WTC11 (cell line): Measurements from ENCODE around the gene DNAL4. TPM values are rescaled to one million over a fixed set of nuclear protein-coding genes. Genes with fewer than 3 reads are reported as not detected.

ENCODE experiments used
- ATAC-seq: fragments of 200-7000 bp; cut with Tn5 transposase; 2 replicates; pipeline ENCODE4 v1.10.0; 2021; ENCODE audit warnings: mild to moderate bottlenecking, moderate library complexity
- CTCF ChIA-PET: fragments of 300-600 bp; sonication (Branson Sonifier 250); formaldehyde crosslinking; loops from one replicate; lab custom pipeline; 2021; ENCODE audit warnings: antibody characterized with exemption; lab: Charles Lee
- POLR2A ChIA-PET: fragments of 350-600 bp; sonication (Branson Sonifier 250); formaldehyde crosslinking; loops from one replicate; lab custom pipeline; 2021; ENCODE audit warnings: antibody characterized with exemption; lab: Charles Lee
- DNase-seq: peaks from one replicate; pipeline ENCODE4 v3.0.0; 2021; ENCODE audit warnings: low spot score
- H3K27ac Mint-ChIP-seq: 2 replicates; pipeline ENCODE4 v1.8.0; 2021; ENCODE audit warnings: mixed read lengths
- H3K27me3 Mint-ChIP-seq: 2 replicates; pipeline ENCODE4 v1.8.0; 2021; ENCODE audit warnings: low read depth, mild to moderate bottlenecking, moderate library complexity, mixed read lengths
- H3K36me3 Mint-ChIP-seq: 2 replicates; pipeline ENCODE4 v1.8.0; 2021; ENCODE audit warnings: mixed read lengths
- H3K4me1 Mint-ChIP-seq: 2 replicates; pipeline ENCODE4 v1.8.0; 2022; ENCODE audit warnings: mixed read lengths
- H3K4me3 Mint-ChIP-seq: 2 replicates; pipeline ENCODE4 v1.8.0; 2021; ENCODE audit warnings: mild to moderate bottlenecking, moderate library complexity, mixed read lengths
- H3K9me3 Mint-ChIP-seq: 2 replicates; pipeline ENCODE4 v1.8.0; 2021; ENCODE audit warnings: mixed read lengths
- ESRRA ChIP-seq: sonication (generic); formaldehyde crosslinking; IDR thresholded peaks from 2 replicates; pipeline ENCODE4 v1.8.1; 2022; ENCODE audit warnings: mild to moderate bottlenecking, missing genetic modification reagents, borderline replicate concordance
- FOXJ3 ChIP-seq: sonication (generic); formaldehyde crosslinking; IDR thresholded peaks from 2 replicates; pipeline ENCODE4 v1.9.0; 2021; ENCODE audit warnings: missing genetic modification reagents, mild to moderate bottlenecking, borderline replicate concordance
- GTF2I ChIP-seq: fragments of 250-450 bp; sonication (Bioruptor Pico); conservative IDR thresholded peaks from 2 replicates; pipeline ENCODE4 v1.4.0; 2021; ENCODE audit warnings: mild to moderate bottlenecking
- KAT7 ChIP-seq: sonication (generic); formaldehyde crosslinking; IDR thresholded peaks from 2 replicates; pipeline ENCODE4 v1.8.1; 2023; ENCODE audit warnings: missing genetic modification reagents, mild to moderate bottlenecking, borderline replicate concordance
- PRRX2 ChIP-seq: fragments of 250-450 bp; sonication (Bioruptor Pico); IDR thresholded peaks from 2 replicates; pipeline ENCODE4 v1.8.0; 2021; ENCODE audit warnings: mild to moderate bottlenecking
- total RNA-seq: library from RNA; stranded (reverse); gene quantifications from 3 replicates; pipeline ENCODE4 v1.2.3, GENCODE V29; 2021
- TF ChIP-seq, protein P1 (sequence below): sonication (generic); formaldehyde crosslinking; IDR thresholded peaks from 2 replicates; pipeline ENCODE4 v1.8.1; 2022; ENCODE audit warnings: missing genetic modification reagents, borderline replicate concordance
- TF ChIP-seq, protein P2 (sequence below): fragments of 250-450 bp; sonication (Bioruptor Pico); IDR thresholded peaks from 2 replicates; pipeline ENCODE4 v1.9.0; 2021; ENCODE audit warnings: moderate library complexity, mild to moderate bottlenecking, inconsistent platforms, borderline replicate concordance
- TF ChIP-seq, protein P3 (sequence below): fragments of 250-450 bp; sonication (Bioruptor Pico); IDR thresholded peaks from 2 replicates; pipeline ENCODE4 v1.9.0; 2021; ENCODE audit warnings: mild to moderate bottlenecking, borderline replicate concordance
- TF ChIP-seq, protein P4 (sequence below): sonication (generic); formaldehyde crosslinking; IDR thresholded peaks from 2 replicates; pipeline ENCODE4 v1.8.1; 2023; ENCODE audit warnings: mild to moderate bottlenecking, missing genetic modification reagents, borderline replicate concordance

Gene DNAL4
- total RNA-seq, 1 experiment from 2014 or later: 11.8 TPM

DNA sequence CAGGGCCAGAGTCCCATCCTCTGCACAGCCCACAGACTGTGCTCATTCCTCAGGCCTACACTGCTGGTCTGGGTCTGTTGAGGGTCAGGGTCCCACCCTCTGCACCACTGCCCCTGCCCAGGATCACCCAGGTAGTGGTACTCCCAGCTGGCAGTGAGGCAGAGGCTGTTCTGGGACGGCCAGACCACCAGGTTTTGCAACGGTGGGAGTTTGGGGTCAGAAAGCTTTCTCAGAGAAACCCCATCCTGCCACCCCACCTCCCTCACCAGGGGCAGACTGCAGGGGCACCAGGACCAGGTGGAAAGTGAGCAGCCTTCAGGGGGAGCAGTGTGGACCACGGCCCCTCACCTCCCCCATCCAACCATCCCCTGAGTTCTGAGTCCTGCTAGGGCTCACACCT is 39.1 kb upstream of the DNAL4 start:
- ATAC-seq: no peak
- H3K4me3 Mint-ChIP-seq: no peak overlapping the region
- H3K4me1 Mint-ChIP-seq: peaks cover 20% of the 10 kb centered on the region
- POLR2A ChIA-PET: no interaction called here
- CTCF ChIA-PET: interaction anchor here (1.6 to 2.0 kb wide), 2 partner anchors 27 to 64 kb away, joined by 3 to 6 read pairs; no protein-coding TSS in a partner anchor
- no peaks in the 10 kb centered on the region for H3K36me3 Mint-ChIP-seq
- H3K27me3 Mint-ChIP-seq: no peaks in the 10 kb centered on the region
- H3K27ac Mint-ChIP-seq: no peak overlapping the region
- no peaks in the 10 kb centered on the region for H3K9me3 Mint-ChIP-seq
- TF ChIP-seq FOXJ3 (no peak), ESRRA (CRISPR knock-in tag) (no peak), GTF2I (CRISPR knock-in tag) (no peak), KAT7 (no peak), PRRX2 (CRISPR knock-in tag) (no peak)
- TF ChIP-seq, protein P1, sequence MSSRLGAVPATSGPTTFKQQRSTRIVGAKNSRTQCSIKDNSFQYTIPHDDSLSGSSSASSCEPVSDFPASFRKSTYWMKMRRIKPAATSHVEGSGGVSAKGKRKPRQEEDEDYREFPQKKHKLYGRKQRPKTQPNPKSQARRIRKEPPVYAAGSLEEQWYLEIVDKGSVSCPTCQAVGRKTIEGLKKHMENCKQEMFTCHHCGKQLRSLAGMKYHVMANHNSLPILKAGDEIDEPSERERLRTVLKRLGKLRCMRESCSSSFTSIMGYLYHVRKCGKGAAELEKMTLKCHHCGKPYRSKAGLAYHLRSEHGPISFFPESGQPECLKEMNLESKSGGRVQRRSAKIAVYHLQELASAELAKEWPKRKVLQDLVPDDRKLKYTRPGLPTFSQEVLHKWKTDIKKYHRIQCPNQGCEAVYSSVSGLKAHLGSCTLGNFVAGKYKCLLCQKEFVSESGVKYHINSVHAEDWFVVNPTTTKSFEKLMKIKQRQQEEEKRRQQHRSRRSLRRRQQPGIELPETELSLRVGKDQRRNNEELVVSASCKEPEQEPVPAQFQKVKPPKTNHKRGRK: no peak
- TF ChIP-seq, protein P2, sequence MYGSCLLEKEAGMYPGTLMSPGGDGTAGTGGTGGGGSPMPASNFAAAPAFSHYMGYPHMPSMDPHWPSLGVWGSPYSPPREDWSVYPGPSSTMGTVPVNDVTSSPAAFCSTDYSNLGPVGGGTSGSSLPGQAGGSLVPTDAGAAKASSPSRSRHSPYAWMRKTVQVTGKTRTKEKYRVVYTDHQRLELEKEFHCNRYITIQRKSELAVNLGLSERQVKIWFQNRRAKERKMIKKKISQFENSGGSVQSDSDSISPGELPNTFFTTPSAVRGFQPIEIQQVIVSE (CRISPR knock-in tag): no peak
- TF ChIP-seq, protein P3, sequence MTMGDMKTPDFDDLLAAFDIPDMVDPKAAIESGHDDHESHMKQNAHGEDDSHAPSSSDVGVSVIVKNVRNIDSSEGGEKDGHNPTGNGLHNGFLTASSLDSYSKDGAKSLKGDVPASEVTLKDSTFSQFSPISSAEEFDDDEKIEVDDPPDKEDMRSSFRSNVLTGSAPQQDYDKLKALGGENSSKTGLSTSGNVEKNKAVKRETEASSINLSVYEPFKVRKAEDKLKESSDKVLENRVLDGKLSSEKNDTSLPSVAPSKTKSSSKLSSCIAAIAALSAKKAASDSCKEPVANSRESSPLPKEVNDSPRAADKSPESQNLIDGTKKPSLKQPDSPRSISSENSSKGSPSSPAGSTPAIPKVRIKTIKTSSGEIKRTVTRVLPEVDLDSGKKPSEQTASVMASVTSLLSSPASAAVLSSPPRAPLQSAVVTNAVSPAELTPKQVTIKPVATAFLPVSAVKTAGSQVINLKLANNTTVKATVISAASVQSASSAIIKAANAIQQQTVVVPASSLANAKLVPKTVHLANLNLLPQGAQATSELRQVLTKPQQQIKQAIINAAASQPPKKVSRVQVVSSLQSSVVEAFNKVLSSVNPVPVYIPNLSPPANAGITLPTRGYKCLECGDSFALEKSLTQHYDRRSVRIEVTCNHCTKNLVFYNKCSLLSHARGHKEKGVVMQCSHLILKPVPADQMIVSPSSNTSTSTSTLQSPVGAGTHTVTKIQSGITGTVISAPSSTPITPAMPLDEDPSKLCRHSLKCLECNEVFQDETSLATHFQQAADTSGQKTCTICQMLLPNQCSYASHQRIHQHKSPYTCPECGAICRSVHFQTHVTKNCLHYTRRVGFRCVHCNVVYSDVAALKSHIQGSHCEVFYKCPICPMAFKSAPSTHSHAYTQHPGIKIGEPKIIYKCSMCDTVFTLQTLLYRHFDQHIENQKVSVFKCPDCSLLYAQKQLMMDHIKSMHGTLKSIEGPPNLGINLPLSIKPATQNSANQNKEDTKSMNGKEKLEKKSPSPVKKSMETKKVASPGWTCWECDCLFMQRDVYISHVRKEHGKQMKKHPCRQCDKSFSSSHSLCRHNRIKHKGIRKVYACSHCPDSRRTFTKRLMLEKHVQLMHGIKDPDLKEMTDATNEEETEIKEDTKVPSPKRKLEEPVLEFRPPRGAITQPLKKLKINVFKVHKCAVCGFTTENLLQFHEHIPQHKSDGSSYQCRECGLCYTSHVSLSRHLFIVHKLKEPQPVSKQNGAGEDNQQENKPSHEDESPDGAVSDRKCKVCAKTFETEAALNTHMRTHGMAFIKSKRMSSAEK (CRISPR knock-in tag): no peak
- TF ChIP-seq, all 79 proteins: peak for 0
- DNase-seq: no peak

DNA sequence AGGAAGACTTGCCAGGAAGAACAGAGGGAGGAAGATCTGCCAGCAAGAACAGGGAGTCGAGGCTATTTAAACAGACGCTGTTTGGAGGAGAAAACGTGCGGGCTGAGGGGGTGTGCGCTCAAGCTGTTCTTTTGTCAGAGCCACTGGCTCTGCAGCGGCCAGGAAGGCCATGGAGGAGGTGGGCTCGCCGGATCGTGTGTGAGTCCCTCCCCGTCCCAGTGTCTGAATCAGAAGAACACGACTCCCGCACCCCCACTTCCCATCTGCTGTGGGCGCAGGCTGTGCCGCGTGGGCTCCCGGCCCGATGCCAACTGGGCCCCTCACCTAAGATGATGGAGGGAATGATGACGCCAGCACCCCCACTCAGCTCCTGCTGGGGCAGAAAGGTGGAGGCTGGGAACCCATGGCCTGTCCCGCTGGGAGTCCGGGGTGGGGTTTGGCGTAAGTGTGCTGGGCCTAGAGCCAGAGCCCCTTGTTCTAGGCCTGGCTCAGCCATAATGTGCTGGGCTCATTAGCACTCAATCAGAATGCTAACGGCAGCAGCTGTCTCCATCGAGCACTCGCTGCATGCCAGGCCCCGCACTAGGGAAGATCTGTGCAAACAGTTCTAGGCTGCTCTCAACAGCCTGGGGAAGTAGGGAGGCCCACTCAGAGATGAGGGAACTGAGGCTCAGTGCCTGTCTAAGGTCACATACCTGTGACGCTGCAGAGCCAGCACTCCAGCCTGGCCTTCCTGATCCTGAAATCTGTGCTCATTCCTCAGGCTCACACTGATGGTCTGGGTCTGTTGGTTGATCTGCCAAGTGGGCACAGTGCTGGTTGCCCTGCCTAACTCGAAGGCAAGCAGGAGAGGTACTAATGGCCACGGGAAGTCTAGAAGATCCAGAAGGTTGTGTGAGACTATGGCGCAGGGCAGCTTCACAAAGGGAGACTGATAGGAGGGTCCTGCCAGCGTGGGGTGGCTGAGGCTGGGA is 38.3 kb upstream of the DNAL4 start:
- DNase-seq (peak; percentile 12), ATAC-seq (no peak)
- no peak overlapping the region for H3K4me3 Mint-ChIP-seq
- CTCF ChIA-PET: interaction anchor here (2.0 kb wide), 1 partner anchor 63 kb away, joined by 6 read pairs; no protein-coding TSS in a partner anchor
- H3K27ac Mint-ChIP-seq: no peak overlapping the region
- H3K36me3 Mint-ChIP-seq: no peaks in the 10 kb centered on the region
- TF ChIP-seq, protein P4, sequence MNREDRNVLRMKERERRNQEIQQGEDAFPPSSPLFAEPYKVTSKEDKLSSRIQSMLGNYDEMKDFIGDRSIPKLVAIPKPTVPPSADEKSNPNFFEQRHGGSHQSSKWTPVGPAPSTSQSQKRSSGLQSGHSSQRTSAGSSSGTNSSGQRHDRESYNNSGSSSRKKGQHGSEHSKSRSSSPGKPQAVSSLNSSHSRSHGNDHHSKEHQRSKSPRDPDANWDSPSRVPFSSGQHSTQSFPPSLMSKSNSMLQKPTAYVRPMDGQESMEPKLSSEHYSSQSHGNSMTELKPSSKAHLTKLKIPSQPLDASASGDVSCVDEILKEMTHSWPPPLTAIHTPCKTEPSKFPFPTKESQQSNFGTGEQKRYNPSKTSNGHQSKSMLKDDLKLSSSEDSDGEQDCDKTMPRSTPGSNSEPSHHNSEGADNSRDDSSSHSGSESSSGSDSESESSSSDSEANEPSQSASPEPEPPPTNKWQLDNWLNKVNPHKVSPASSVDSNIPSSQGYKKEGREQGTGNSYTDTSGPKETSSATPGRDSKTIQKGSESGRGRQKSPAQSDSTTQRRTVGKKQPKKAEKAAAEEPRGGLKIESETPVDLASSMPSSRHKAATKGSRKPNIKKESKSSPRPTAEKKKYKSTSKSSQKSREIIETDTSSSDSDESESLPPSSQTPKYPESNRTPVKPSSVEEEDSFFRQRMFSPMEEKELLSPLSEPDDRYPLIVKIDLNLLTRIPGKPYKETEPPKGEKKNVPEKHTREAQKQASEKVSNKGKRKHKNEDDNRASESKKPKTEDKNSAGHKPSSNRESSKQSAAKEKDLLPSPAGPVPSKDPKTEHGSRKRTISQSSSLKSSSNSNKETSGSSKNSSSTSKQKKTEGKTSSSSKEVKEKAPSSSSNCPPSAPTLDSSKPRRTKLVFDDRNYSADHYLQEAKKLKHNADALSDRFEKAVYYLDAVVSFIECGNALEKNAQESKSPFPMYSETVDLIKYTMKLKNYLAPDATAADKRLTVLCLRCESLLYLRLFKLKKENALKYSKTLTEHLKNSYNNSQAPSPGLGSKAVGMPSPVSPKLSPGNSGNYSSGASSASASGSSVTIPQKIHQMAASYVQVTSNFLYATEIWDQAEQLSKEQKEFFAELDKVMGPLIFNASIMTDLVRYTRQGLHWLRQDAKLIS: no peak
- peaks cover 18% of the 10 kb centered on the region for H3K4me1 Mint-ChIP-seq
- H3K9me3 Mint-ChIP-seq: no peaks in the 10 kb centered on the region
- H3K27me3 Mint-ChIP-seq: no peaks in the 10 kb centered on the region
- POLR2A ChIA-PET: no interaction called here
